Muscle layer of duodenum (tissue), 2 donors: ENCODE data around the gene KLF16.

ENCODE experiments used
- H3K27ac ChIP-seq: one replicate; pipeline ENCODE4 v1.7.0; 2013; ENCODE audit warnings: mild to moderate bottlenecking, low read length
- H3K27me3 ChIP-seq: one replicate; pipeline ENCODE4 v1.7.0; 2013; ENCODE audit warnings: low read depth, mild to moderate bottlenecking, control low read depth, low read length
- H3K36me3 ChIP-seq, 2 donors: one replicate each; pipeline ENCODE4 v1.7.0; 2013; ENCODE audit warnings: low read length in 2 of 2, control low read depth in 1 of 2, mild to moderate bottlenecking in 1 of 2; ENCODE audit not compliant: insufficient read depth in 2 of 2, control insufficient read depth in 1 of 2
- H3K4me1 ChIP-seq, 2 donors: one replicate each; pipeline ENCODE4 v1.7.0; 2013; ENCODE audit warnings: low read length in 2 of 2, mild to moderate bottlenecking in 2 of 2, control low read depth in 1 of 2, moderate library complexity in 1 of 2; ENCODE audit not compliant: insufficient read depth in 2 of 2, control insufficient read depth in 1 of 2
- H3K4me3 ChIP-seq, 2 donors: one replicate each; pipeline ENCODE4 v1.7.0; 2013; ENCODE audit warnings: low read length in 2 of 2, low read depth in 1 of 2, mild to moderate bottlenecking in 1 of 2
- H3K9me3 ChIP-seq, 2 donors: one replicate each; pipeline ENCODE4 v1.7.0; 2013; ENCODE audit warnings: low read length in 2 of 2, control low read depth in 1 of 2, mild to moderate bottlenecking in 1 of 2; ENCODE audit not compliant: control insufficient read depth in 1 of 2
- donor health status: healthy.

The KLF16 gene

GRCh38 chr19:1814391-1814790 is 49.0 kb downstream of the KLF16 start:
- no peaks in the 10 kb centered on the region for H3K9me3 ChIP-seq
- H3K4me1 ChIP-seq = peaks cover 0 to 14% of the 10 kb centered on the region in 2 donors
- no peaks in the 10 kb centered on the region for H3K27me3 ChIP-seq
- no peak overlapping the region for H3K4me3 ChIP-seq
- no peak overlapping the region for H3K27ac ChIP-seq
- H3K36me3 ChIP-seq = peaks cover 10 to 43% of the 10 kb centered on the region in 2 donors

GRCh38 chr19:1813192-1814182 is 49.9 kb downstream of the KLF16 start:
- H3K36me3 ChIP-seq = peaks cover 9 to 35% of the 10 kb centered on the region in 2 donors
- H3K27ac ChIP-seq = no peak overlapping the region
- H3K27me3 ChIP-seq = no peaks in the 10 kb centered on the region
- H3K9me3 ChIP-seq = no peaks in the 10 kb centered on the region
- H3K4me3 ChIP-seq = peak overlapping the region; percentile 64 to 69
- peaks cover 0 to 14% of the 10 kb centered on the region in 2 donors for H3K4me1 ChIP-seq

GRCh38 chr19:1812426-1813191 is 50.8 kb downstream of the KLF16 start:
- no peaks in the 10 kb centered on the region for H3K9me3 ChIP-seq
- H3K27ac ChIP-seq = no peak overlapping the region
- H3K4me3 ChIP-seq = peak overlapping the region; percentile 64 to 69
- H3K4me1 ChIP-seq = peaks cover 0 to 14% of the 10 kb centered on the region in 2 donors
- H3K36me3 ChIP-seq = peaks cover under 1 to 26% of the 10 kb centered on the region in 2 donors
- H3K27me3 ChIP-seq = no peaks in the 10 kb centered on the region

- peak within 1 kb of the TSS; percentile 64 to 69 for H3K4me3 ChIP-seq
- H3K4me1 ChIP-seq = peaks cover 0 to 14% of the 10 kb centered on the region in 2 donors
- no peaks in the 10 kb centered on the region for H3K9me3 ChIP-seq
- peaks cover 0 to 20% of the 10 kb centered on the region in 2 donors for H3K36me3 ChIP-seq
- no peak within 1 kb of the TSS for H3K27ac ChIP-seq
- H3K27me3 ChIP-seq = no peaks in the 10 kb centered on the region
These were observed 51.4 kb downstream of the KLF16 start, which contains the start of gene ATP8B3 for GRCh38 chr19:1811942-1812425. TSS of gene ATP8B3 (minus strand) at chr19:1812276. CDS start at chr19:1811736, 540 bp downstream.

- Histone ChIP-seq H3K27ac (no peak overlapping the region), H3K36me3 (peaks cover 0 to 15% of the 10 kb centered on the region in 2 donors), H3K4me3 (peak overlapping the region in 1 of 2 donors; percentile 69)
These were observed 51.9 kb downstream of the KLF16 start for GRCh38 chr19:1811472-1811894.

GRCh38 chr19:1810439-1811160 is 52.8 kb downstream of the KLF16 start:
- H3K27ac ChIP-seq = no peak overlapping the region
- H3K4me1 ChIP-seq = peaks cover 0 to 14% of the 10 kb centered on the region in 2 donors
- no peaks in the 10 kb centered on the region for H3K9me3 ChIP-seq
- no peaks in the 10 kb centered on the region for H3K27me3 ChIP-seq
- no peak overlapping the region for H3K4me3 ChIP-seq
- peaks cover 0 to 8% of the 10 kb centered on the region in 2 donors for H3K36me3 ChIP-seq

More at GRCh38 chr19:1811472-1811894, 51.9 kb downstream of the KLF16 start:
- Histone ChIP-seq H3K9me3 (no peaks in the 10 kb centered on the region), H3K27me3 (no peaks in the 10 kb centered on the region), H3K4me1 (peaks cover 0 to 14% of the 10 kb centered on the region in 2 donors)

GRCh38 chr19:1809678-1810077 is 53.7 kb downstream of the KLF16 start:
- Histone ChIP-seq H3K36me3 (peaks cover 0 to under 1% of the 10 kb centered on the region in 2 donors), H3K4me3 (no peak overlapping the region), H3K27me3 (no peaks in the 10 kb centered on the region), H3K4me1 (peaks cover 0 to 14% of the 10 kb centered on the region in 2 donors), H3K9me3 (no peaks in the 10 kb centered on the region), H3K27ac (no peak overlapping the region)

GRCh38 chr19:1808395-1808731 is 55.0 kb downstream of the KLF16 start:
- H3K4me1 ChIP-seq = peaks cover 0 to 12% of the 10 kb centered on the region in 2 donors
- no peak overlapping the region for H3K4me3 ChIP-seq
- H3K36me3 ChIP-seq = no peaks in the 10 kb centered on the region
- H3K9me3 ChIP-seq = no peaks in the 10 kb centered on the region
- H3K27me3 ChIP-seq = no peaks in the 10 kb centered on the region
- H3K27ac ChIP-seq = no peak overlapping the region

- Histone ChIP-seq H3K27ac (no peak overlapping the region), H3K27me3 (no peaks in the 10 kb centered on the region), H3K4me1 (peaks cover 0 to 6% of the 10 kb centered on the region in 2 donors), H3K9me3 (no peaks in the 10 kb centered on the region), H3K4me3 (no peak overlapping the region), H3K36me3 (no peaks in the 10 kb centered on the region)
These were observed 55.5 kb downstream of the KLF16 start for GRCh38 chr19:1807695-1808394.

- H3K36me3 ChIP-seq = no peaks in the 10 kb centered on the region
These were observed 56.2 kb downstream of the KLF16 start for GRCh38 chr19:1807030-1807694.

More at GRCh38 chr19:1807030-1807694, 56.2 kb downstream of the KLF16 start:
- H3K4me1 ChIP-seq = peaks cover 0 to 3% of the 10 kb centered on the region in 2 donors
- no peaks in the 10 kb centered on the region for H3K27me3 ChIP-seq
- no peak overlapping the region for H3K27ac ChIP-seq
- no peaks in the 10 kb centered on the region for H3K9me3 ChIP-seq
- no peak overlapping the region for H3K4me3 ChIP-seq
